Loucy (cell line): ENCODE results near the gene LRRTM4.

Experiments used
- H2AFZ ChIP-seq: fragments of 200-600 bp; sonication (generic); 2 replicates; pipeline ENCODE4 v1.6.0; 2016; ENCODE audit warnings: antibody characterized with exemption, mild to moderate bottlenecking, low read length, moderate library complexity
- H3F3A ChIP-seq: fragments of 200-600 bp; 2 replicates; pipeline ENCODE4 v1.6.0; 2016; ENCODE audit warnings: antibody characterized with exemption, low read depth, mild to moderate bottlenecking
- H3K27me3 ChIP-seq: fragments of 200-600 bp; sonication (generic); 2 replicates; pipeline ENCODE4 v1.6.1; 2014; ENCODE audit warnings: low read length, mild to moderate bottlenecking; ENCODE audit not compliant: insufficient read depth, poor library complexity, severe bottlenecking
- H3K36me3 ChIP-seq: fragments of 200-600 bp; sonication (generic); 2 replicates; pipeline ENCODE4 v1.6.1; 2016; ENCODE audit warnings: low read length; ENCODE audit not compliant: insufficient read depth
- H3K4me1 ChIP-seq: fragments of 200-600 bp; sonication (generic); 2 replicates; pipeline ENCODE4 v1.5.1; 2014; ENCODE audit warnings: low read length, mild to moderate bottlenecking; ENCODE audit not compliant: insufficient read depth, poor library complexity, severe bottlenecking
- H3K4me2 ChIP-seq: fragments of 200-600 bp; sonication (generic); 2 replicates; pipeline ENCODE4 v1.6.0; 2014; ENCODE audit warnings: antibody characterized with exemption, low read length, low read depth, mild to moderate bottlenecking; ENCODE audit not compliant: poor library complexity, severe bottlenecking
- H3K4me3 ChIP-seq: fragments of 200-600 bp; sonication (generic); 2 replicates; pipeline ENCODE4 v1.5.1; 2014; ENCODE audit warnings: low read length, mild to moderate bottlenecking, mixed read lengths; ENCODE audit not compliant: poor library complexity, severe bottlenecking
- H3K79me2 ChIP-seq: fragments of 200-600 bp; sonication (generic); 2 replicates; pipeline ENCODE4 v1.6.1; 2014; ENCODE audit warnings: low read length; ENCODE audit not compliant: insufficient read depth
- H3K9ac ChIP-seq: fragments of 200-600 bp; sonication (generic); 2 replicates; pipeline ENCODE4 v1.6.0; 2014; ENCODE audit warnings: mild to moderate bottlenecking, low read depth, low read length, moderate library complexity; ENCODE audit not compliant: poor library complexity, severe bottlenecking
- H3K9me2 ChIP-seq: fragments of 200-600 bp; sonication (generic); replicated peaks from 2 replicates; pipeline ENCODE4 v1.6.1; 2016; ENCODE audit warnings: low read depth, low read length, mixed read lengths
- H3K9me3 ChIP-seq: fragments of 200-600 bp; sonication (generic); 2 replicates; pipeline ENCODE4 v1.6.1; 2014; ENCODE audit warnings: mild to moderate bottlenecking, antibody characterized with exemption, low read length, low read depth; ENCODE audit not compliant: insufficient read depth
- H4K20me1 ChIP-seq: fragments of 200-600 bp; sonication (generic); 2 replicates; pipeline ENCODE4 v1.6.0; 2014; ENCODE audit warnings: antibody characterized with exemption, low read length, mild to moderate bottlenecking; ENCODE audit not compliant: insufficient read depth, poor library complexity, severe bottlenecking
- EZH2phosphoT487 ChIP-seq: fragments of 200-600 bp; IDR thresholded peaks from 2 replicates; pipeline ENCODE4 v1.6.1; 2018; ENCODE audit warnings: antibody characterized with exemption, mild to moderate bottlenecking, moderate library complexity, borderline replicate concordance
- TF ChIP-seq, protein P1 (sequence below): fragments of 200-600 bp; sonication (generic); conservative IDR thresholded peaks from 2 replicates; pipeline ENCODE4 v1.5.1; 2014; ENCODE audit warnings: mild to moderate bottlenecking, antibody characterized with exemption, low read length

LRRTM4 gene

GRCh38 chr2:77484026-77484425 is 38.1 kb downstream of the LRRTM4 start:
- Histone ChIP-seq H3K4me2 (no peak overlapping the region), H3K79me2 (no peaks in the 10 kb centered on the region), H3K27me3 (no peaks in the 10 kb centered on the region), H4K20me1 (no peaks in the 10 kb centered on the region), H3K9me3 (no peaks in the 10 kb centered on the region), H3F3A (no peaks in the 10 kb centered on the region), H2AFZ (no peak overlapping the region), H3K9me2 (no peaks in the 10 kb centered on the region), H3K4me1 (no peaks in the 10 kb centered on the region), H3K9ac (no peak overlapping the region), H3K4me3 (no peak overlapping the region), H3K36me3 (no peaks in the 10 kb centered on the region)
- no peak for TF ChIP-seq EZH2phosphoT487
- TF ChIP-seq, protein P1, sequence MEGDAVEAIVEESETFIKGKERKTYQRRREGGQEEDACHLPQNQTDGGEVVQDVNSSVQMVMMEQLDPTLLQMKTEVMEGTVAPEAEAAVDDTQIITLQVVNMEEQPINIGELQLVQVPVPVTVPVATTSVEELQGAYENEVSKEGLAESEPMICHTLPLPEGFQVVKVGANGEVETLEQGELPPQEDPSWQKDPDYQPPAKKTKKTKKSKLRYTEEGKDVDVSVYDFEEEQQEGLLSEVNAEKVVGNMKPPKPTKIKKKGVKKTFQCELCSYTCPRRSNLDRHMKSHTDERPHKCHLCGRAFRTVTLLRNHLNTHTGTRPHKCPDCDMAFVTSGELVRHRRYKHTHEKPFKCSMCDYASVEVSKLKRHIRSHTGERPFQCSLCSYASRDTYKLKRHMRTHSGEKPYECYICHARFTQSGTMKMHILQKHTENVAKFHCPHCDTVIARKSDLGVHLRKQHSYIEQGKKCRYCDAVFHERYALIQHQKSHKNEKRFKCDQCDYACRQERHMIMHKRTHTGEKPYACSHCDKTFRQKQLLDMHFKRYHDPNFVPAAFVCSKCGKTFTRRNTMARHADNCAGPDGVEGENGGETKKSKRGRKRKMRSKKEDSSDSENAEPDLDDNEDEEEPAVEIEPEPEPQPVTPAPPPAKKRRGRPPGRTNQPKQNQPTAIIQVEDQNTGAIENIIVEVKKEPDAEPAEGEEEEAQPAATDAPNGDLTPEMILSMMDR, result no peak

GRCh38 chr2:77479895-77480294 is 42.3 kb downstream of the LRRTM4 start:
- Histone ChIP-seq H3K4me2 (no peak overlapping the region), H4K20me1 (no peaks in the 10 kb centered on the region), H3K9me2 (no peaks in the 10 kb centered on the region), H3K9me3 (no peaks in the 10 kb centered on the region), H3K27me3 (no peaks in the 10 kb centered on the region), H3K36me3 (no peaks in the 10 kb centered on the region), H3K4me1 (no peaks in the 10 kb centered on the region), H3F3A (no peaks in the 10 kb centered on the region), H2AFZ (no peak overlapping the region), H3K4me3 (no peak overlapping the region), H3K9ac (no peak overlapping the region), H3K79me2 (no peaks in the 10 kb centered on the region)
- no peak for TF ChIP-seq EZH2phosphoT487
- TF ChIP-seq, protein P1, result no peak

- H4K20me1 ChIP-seq, result no peaks in the 10 kb centered on the region
- no peaks in the 10 kb centered on the region for H3K79me2 ChIP-seq
- H3F3A ChIP-seq, result no peaks in the 10 kb centered on the region
- H3K27me3 ChIP-seq, result no peaks in the 10 kb centered on the region
- H3K36me3 ChIP-seq, result no peaks in the 10 kb centered on the region
- H3K4me2 ChIP-seq, result no peak overlapping the region
- H3K4me3 ChIP-seq, result no peak overlapping the region
- no peaks in the 10 kb centered on the region for H3K9me3 ChIP-seq
- no peaks in the 10 kb centered on the region for H3K4me1 ChIP-seq
- H2AFZ ChIP-seq, result no peak overlapping the region
- no peak overlapping the region for H3K9ac ChIP-seq
- H3K9me2 ChIP-seq, result no peaks in the 10 kb centered on the region
- no peak for TF ChIP-seq EZH2phosphoT487
- TF ChIP-seq, protein P1, result no peak
Observed at GRCh38 chr2:77479395-77479794, 42.8 kb downstream of the LRRTM4 start.
